ENCODE measurements around the gene NRL. TPM values are rescaled to one million over a fixed set of nuclear protein-coding genes. Genes with fewer than 3 reads are reported as not detected.
A peak's percentile ranks its signal among the peaks of the same experiment; 100 is the strongest.
"Not testable (repeated sequence)": the region's sequence is repeated elsewhere in the genome, so short reads cannot be mapped to it uniquely, and the experiment has no call there.

Gene NRL
- total RNA-seq, 4 donors from 2014 or later = 1.8 to 3.3 (median 3.0) TPM

DNA sequence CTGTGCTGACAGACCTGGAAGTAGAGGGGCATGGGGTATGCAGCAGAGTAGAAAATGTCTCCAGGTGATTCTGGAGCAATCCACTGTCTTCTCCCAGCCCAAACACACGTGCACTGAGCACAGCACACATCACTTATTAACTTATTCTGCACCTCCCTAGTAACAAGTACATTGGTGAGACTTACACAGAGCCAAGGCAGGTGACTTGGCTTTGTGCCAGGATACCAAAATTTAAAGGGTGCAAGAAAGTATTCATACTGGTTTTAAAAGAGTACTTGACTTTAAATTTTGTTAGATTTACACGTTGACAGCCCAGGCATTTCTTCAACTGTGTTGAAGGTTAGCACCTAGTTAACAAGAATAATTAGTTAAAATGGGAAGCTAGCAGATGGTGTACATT is 74.1 kb downstream of the NRL start:
- no peak for DNase-seq (ENCODE audit: extremely low spot score)
- Histone ChIP-seq H3K36me3 (no peaks in the 10 kb centered on the region), H3K4me3 (no peak overlapping the region), H3K27me3 (no peaks in the 10 kb centered on the region), H3K9me3 (no peaks in the 10 kb centered on the region), H3K27ac (replicated peaks in 1 of 4) (no peak overlapping the region), H3K4me1 (peaks cover 4 to 17% (median 14%) of the 10 kb centered on the region in 4 donors)
- WGBS = 62% methylated on average over 2 of the region's 2 CpGs
- TF ChIP-seq EP300 (IDR thresholded peaks at IDR 0.05) (no peak), POLR2A (IDR thresholded peaks at IDR 0.05; ENCODE audit: low read depth) (no peak), POLR2AphosphoS5 (IDR thresholded peaks at IDR 0.05) (no peak)
- TF ChIP-seq, protein P1, sequence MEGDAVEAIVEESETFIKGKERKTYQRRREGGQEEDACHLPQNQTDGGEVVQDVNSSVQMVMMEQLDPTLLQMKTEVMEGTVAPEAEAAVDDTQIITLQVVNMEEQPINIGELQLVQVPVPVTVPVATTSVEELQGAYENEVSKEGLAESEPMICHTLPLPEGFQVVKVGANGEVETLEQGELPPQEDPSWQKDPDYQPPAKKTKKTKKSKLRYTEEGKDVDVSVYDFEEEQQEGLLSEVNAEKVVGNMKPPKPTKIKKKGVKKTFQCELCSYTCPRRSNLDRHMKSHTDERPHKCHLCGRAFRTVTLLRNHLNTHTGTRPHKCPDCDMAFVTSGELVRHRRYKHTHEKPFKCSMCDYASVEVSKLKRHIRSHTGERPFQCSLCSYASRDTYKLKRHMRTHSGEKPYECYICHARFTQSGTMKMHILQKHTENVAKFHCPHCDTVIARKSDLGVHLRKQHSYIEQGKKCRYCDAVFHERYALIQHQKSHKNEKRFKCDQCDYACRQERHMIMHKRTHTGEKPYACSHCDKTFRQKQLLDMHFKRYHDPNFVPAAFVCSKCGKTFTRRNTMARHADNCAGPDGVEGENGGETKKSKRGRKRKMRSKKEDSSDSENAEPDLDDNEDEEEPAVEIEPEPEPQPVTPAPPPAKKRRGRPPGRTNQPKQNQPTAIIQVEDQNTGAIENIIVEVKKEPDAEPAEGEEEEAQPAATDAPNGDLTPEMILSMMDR (IDR thresholded peaks at IDR 0.05) = no peak
- intact Hi-C loops (cut with DNase I) = no loop called here

DNA sequence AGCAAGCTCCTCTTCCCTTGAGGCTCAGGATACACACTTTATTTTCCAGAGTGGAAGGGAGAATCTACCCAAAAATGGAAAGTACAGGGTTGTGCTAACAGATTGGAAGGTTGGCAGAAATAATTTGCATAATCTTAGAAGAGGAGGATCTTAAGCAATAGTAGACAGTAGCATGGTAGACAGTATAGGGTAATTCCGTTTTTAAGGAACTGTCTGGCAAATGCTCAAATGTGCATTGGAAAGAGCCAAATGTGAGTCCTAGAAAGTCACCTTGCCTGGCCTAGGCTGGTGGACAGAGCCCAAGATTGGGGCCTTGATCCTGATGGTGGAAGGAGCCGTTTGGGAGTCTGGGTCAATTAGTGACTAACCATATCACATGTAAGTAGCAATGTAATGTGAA is 76.1 kb downstream of the NRL start:
- Histone ChIP-seq H3K27ac (replicated peaks in 1 of 4) (no peak overlapping the region), H3K4me1 (peaks cover 4 to 18% (median 14%) of the 10 kb centered on the region in 4 donors), H3K36me3 (no peaks in the 10 kb centered on the region), H3K4me3 (no peak overlapping the region), H3K27me3 (no peaks in the 10 kb centered on the region), H3K9me3 (no peaks in the 10 kb centered on the region)
- WGBS = 89% methylated on average over 2 of the region's 2 CpGs
- DNase-seq (ENCODE audit: extremely low spot score) = no peak
- TF ChIP-seq POLR2AphosphoS5 (IDR thresholded peaks at IDR 0.05) = no peak
- no peak for TF ChIP-seq EP300 (IDR thresholded peaks at IDR 0.05)
- TF ChIP-seq, protein P1 (IDR thresholded peaks at IDR 0.05) = no peak
- TF ChIP-seq POLR2A (IDR thresholded peaks at IDR 0.05; ENCODE audit: low read depth) = no peak
- intact Hi-C loops (cut with DNase I) = no loop called here

DNA sequence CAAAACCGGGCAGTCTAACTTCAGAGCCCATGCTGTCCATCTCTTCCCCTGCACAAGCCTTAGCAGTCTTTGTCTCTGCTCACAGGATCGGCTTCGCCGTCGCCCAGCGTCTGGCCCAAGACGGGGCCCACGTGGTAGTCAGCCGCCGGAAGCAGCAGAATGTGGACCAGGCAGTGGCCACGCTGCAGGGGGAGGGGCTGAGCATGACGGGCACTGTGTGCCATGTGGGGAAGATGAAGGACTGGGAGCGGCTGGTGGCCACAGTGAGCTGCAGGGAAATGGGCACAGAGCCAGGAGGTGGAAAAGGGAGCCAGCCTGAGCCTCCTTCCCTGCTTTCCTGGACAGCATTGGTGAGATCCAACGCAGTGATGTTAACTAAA is 77.1 kb downstream of the NRL start:
- Histone ChIP-seq H3K9me3 (peaks cover 0 to 4% (median 1%) of the 10 kb centered on the region in 4 donors), H3K27me3 (no peaks in the 10 kb centered on the region), H3K36me3 (no peaks in the 10 kb centered on the region), H3K4me1 (peaks cover 4 to 28% (median 14%) of the 10 kb centered on the region in 4 donors), H3K27ac (replicated peaks in 1 of 4) (no peak overlapping the region), H3K4me3 (no peak overlapping the region)
- 85% methylated on average over 14 of the region's 14 CpGs for WGBS
- no peak for DNase-seq (ENCODE audit: extremely low spot score)
- intact Hi-C loops (cut with DNase I) = no loop called here
- TF ChIP-seq EP300 (IDR thresholded peaks at IDR 0.05) (no peak), POLR2AphosphoS5 (IDR thresholded peaks at IDR 0.05) (no peak), POLR2A (IDR thresholded peaks at IDR 0.05; ENCODE audit: low read depth) (no peak)
- TF ChIP-seq, protein P1 (IDR thresholded peaks at IDR 0.05) = no peak

DNA sequence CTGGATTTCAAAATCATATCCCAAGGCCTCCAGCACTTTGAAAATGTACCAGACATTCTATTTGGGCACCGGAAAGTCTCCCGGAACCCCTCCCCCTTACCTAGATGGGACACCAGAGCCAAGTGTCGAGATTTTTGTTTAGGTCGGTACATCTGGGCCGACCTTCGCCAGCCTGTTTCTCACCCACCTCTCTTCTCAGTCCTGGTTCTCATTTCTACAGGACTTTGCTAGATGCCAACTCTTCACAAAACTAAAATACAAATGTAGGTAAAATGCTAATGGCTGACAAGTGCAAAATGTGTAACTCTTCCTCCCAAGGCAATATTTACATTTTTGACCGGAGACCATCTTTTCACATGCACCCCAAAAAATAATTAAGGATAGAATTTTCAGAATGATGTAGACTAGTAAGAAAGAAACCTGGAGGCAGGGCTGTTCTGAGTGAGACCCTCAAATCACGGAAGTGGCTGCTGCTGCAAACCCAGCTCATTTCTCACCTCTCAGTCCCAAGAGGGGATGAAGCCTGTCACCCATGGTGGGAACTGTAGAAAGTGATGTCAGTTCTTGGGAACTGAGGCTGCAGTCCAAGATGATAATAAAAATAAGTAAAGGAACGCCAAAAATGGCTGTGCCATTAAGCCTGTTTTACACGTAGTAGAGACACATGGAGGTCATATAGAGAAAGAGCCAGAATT is 77.6 kb downstream of the NRL start:
- H3K36me3 ChIP-seq; H3K27me3 ChIP-seq; H3K9me3 ChIP-seq; DNase-seq (ENCODE audit: extremely low spot score); intact Hi-C loops (cut with DNase I): not testable (repeated sequence)
- WGBS = 46% methylated on average over 10 of the region's 10 CpGs
- Histone ChIP-seq H3K27ac (replicated peaks in 1 of 4) (peak overlapping the region; percentile 87 to 91 (median 88)), H3K4me3 (peak overlapping the region; percentile 57 to 80 (median 67)), H3K4me1 (peaks cover 4 to 28% (median 14%) of the 10 kb centered on the region in 4 donors)

DNA sequence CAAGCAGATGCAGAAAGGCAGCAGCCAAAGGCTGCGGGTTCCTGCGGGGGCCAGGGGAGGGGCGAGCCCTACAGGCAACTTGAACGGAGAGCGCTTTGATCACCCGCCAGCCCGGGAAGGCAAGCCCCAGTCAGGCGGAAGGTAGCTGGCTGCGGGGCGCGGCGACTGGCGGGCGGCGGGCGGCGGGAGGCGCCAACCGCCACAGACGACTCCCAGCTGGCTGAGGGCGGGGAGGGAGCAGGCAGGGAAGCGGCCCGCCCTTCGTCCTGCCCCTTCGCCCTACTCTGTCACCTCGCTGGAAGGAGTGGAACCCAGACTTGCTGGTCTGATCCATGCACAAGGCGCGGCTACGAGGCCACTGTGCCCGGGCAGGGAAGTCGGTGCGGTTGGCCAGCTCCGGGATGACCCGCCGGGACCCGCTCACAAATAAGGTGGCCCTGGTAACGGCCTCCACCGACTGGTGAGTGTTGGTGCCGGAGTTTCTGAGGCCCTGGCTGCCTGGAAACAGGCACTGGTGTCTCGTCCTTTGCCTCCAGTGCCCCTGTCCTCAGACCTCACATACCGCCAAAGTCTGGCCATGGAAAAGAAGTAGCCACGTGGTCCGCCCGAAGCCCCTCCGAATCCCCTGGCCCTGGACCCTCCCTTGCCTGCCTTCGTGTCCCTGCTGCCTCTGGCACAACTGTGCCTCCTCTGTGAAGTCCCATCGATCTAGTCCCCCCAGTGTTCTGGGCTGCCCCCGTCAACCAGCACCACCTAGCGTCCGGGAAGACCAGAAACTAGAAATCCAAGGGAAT is 78.4 kb downstream of the NRL start:
- Histone ChIP-seq H3K9me3 (peaks cover 0 to 9% (median 4%) of the 10 kb centered on the region in 4 donors), H3K27ac (replicated peaks in 1 of 4) (peak overlapping the region; percentile 87 to 91 (median 88)), H3K4me1 (peaks cover 4 to 28% (median 14%) of the 10 kb centered on the region in 4 donors), H3K4me3 (peak overlapping the region; percentile 57 to 80 (median 67)), H3K36me3 (no peaks in the 10 kb centered on the region), H3K27me3 (no peaks in the 10 kb centered on the region)
- intact Hi-C loops (cut with DNase I) = no loop called here
- peak; percentile 94 for DNase-seq (ENCODE audit: extremely low spot score)
- 1% methylated on average over 13 of the region's 50 CpGs for WGBS
- TF ChIP-seq POLR2AphosphoS5 (IDR thresholded peaks at IDR 0.05) (peak; percentile 34 to 47), POLR2A (IDR thresholded peaks at IDR 0.05; ENCODE audit: low read depth) (no peak)
- TF ChIP-seq, protein P1 (IDR thresholded peaks at IDR 0.05) = peak; percentile 58 to 79 (median 78)

DNA sequence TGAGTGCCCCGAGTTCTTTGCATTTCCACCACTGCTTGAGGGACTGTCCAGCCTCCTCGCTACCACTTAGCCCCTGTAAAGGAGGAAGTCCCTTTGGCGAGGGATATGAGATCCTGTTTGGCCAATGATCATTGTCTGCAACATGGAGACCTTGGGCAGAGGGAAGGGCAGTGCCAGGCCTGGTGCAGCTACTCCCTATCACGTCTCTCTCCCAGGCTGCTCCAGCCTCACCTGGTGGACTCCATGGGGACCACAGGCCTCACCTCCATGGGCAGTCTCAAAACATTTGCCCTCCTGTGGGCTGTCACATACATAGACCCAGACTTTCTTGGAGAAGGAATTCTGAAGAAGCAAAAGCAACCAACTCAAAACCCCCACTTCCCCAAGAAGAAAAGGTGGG is 79.0 kb downstream of the NRL start:
- intact Hi-C loops (cut with DNase I); H3K27me3 ChIP-seq; DNase-seq (ENCODE audit: extremely low spot score); H3K36me3 ChIP-seq; H3K9me3 ChIP-seq: not testable (repeated sequence)
- WGBS = 58% methylated on average over 3 of the region's 4 CpGs
- Histone ChIP-seq H3K27ac (replicated peaks in 1 of 4) (peak overlapping the region; percentile 87 to 91 (median 88)), H3K4me3 (peak overlapping the region; percentile 57 to 80 (median 67)), H3K4me1 (peaks cover 4 to 28% (median 14%) of the 10 kb centered on the region in 4 donors)

Data from esophagus muscularis mucosa (tissue), 4 donors.